H1 (cell line): ENCODE data around the gene TMUB1. TPM values are rescaled to one million over a fixed set of nuclear protein-coding genes. Genes with fewer than 3 reads are reported as not detected.

ENCODE experiments used
- CREB1 ChIP-seq: IDR thresholded peaks from 2 replicates; pipeline ENCODE4 v1.6.1; 2012; ENCODE audit warnings: inconsistent platforms
- E2F6 ChIP-seq: IDR thresholded peaks from 2 replicates; pipeline ENCODE4 v1.6.1; 2012; ENCODE audit warnings: inconsistent platforms
- GABPA ChIP-seq: IDR thresholded peaks from 2 replicates; pipeline ENCODE4 v1.6.1; 2011; ENCODE audit warnings: mild to moderate bottlenecking, low read length, moderate library complexity, borderline replicate concordance; ENCODE audit not compliant: insufficient read depth
- NRF1 ChIP-seq: IDR thresholded peaks from 2 replicates; pipeline ENCODE4 v1.6.1; 2011; ENCODE audit warnings: mild to moderate bottlenecking, low read depth, low read length, improper control_type of control experiment
- POU5F1 ChIP-seq: IDR thresholded peaks from 2 replicates; pipeline ENCODE4 v1.6.1; 2011; ENCODE audit warnings: low read depth, mild to moderate bottlenecking, low read length, moderate library complexity
- TCF12 ChIP-seq: IDR thresholded peaks from 2 replicates; pipeline ENCODE4 v1.6.1; 2011; ENCODE audit warnings: low read depth, mild to moderate bottlenecking, low read length
- polyA plus RNA-seq, 7 experiments: library from polyadenylated mRNA; depleted of rRNA in 3 of 7; stranded (reverse) in 5 of 7; unstranded in 2 of 7; fragments of >200 nt in 5 of 7; fragments of 200-250 nt in 2 of 7; gene quantifications; 1 replicate in 5 of 7; 2 replicates in 1 of 7; 4 replicates in 1 of 7; pipeline versions ENCODE4 v1.2.1 to v1.2.3, GENCODE V29; 2011 to 2013; ENCODE audit warnings: missing spikeins in 2 of 7, mixed read lengths in 2 of 7
- total RNA-seq: library from RNA; stranded (reverse); fragmentation: NEBNext Ultra II Directional; extraction: Animal tissue kit (Norgen Biotek cat#: 25700); gene quantifications from 2 replicates; pipeline ENCODE4 v1.2.1, GENCODE V29; 2021

The TMUB1 gene
- total and polyA plus RNA-seq, 2 of the 8 experiments (the other 6 are each of a cell fraction or from before 2014, with no cell fraction given), result 41.4 to 56.2 TPM

GRCh38 chr7:151118108-151119054 lies 35.1 kb upstream of the TMUB1 start (continued):
- TF ChIP-seq TCF12 (no peak), NRF1 (no peak), CREB1 (no peak), GABPA (no peak), E2F6 (no peak), POU5F1 (no peak)
